T-helper 22 cell (primary cell): Measurements from ENCODE around the gene WTAP.
"Not testable (repeated sequence)": the region's sequence is repeated elsewhere in the genome, so short reads cannot be mapped to it uniquely, and the experiment has no call there.

ENCODE experiments used
- DNase-seq: peaks from one replicate; pipeline ENCODE4 v3.0.0-alpha.2; 2020; ENCODE audit warnings: low read depth

Gene WTAP

GRCh38 chr6:159761873-159762680 lies 34.8 kb downstream of the WTAP start, which contains the start of gene ACAT2:
TSS of gene ACAT2 (plus strand) at chr6:159762045. CDS start at chr6:159762088, 43 bp downstream.
- DNase-seq: peak; percentile 91

GRCh38 chr6:159762681-159763293 lies 35.5 kb downstream of the WTAP start:
- peak; percentile 14 for DNase-seq

GRCh38 chr6:159766906-159767305 lies 39.6 kb downstream of the WTAP start:
- DNase-seq: no peak

- DNase-seq: no peak
Observed at GRCh38 chr6:159769470-159769869, 42.2 kb downstream of the WTAP start.

- DNase-seq: no peak
Observed at GRCh38 chr6:159772196-159772595, 44.9 kb downstream of the WTAP start.

- no peak for DNase-seq
Observed at GRCh38 chr6:159777240-159777904, 50.1 kb downstream of the WTAP start.

- DNase-seq: no peak
Observed at GRCh38 chr6:159778131-159778530, 50.8 kb downstream of the WTAP start.

- DNase-seq: no peak
Observed at GRCh38 chr6:159778542-159779103, 51.3 kb downstream of the WTAP start.

- DNase-seq: no peak
Observed at GRCh38 chr6:159788276-159788675, 61.0 kb downstream of the WTAP start.

- DNase-seq: peak; percentile 9
Observed at GRCh38 chr6:159788753-159789376, 61.6 kb downstream of the WTAP start.

- peak; percentile 99 for DNase-seq
Observed at GRCh38 chr6:159789377-159790148, 62.3 kb downstream of the WTAP start, which contains the start of gene TCP1. TSS of gene TCP1 (minus strand) at chr6:159789602. CDS start at chr6:159789468, 134 bp downstream.

GRCh38 chr6:159790149-159790955 lies 63.0 kb downstream of the WTAP start, which contains the start of gene MRPL18:
TSS of gene MRPL18 (plus strand) at chr6:159790467. CDS start at chr6:159790588, 121 bp downstream.
- DNase-seq: peak; percentile 88

GRCh38 chr6:159790956-159791598 lies 63.8 kb downstream of the WTAP start:
- no peak for DNase-seq

- DNase-seq: not testable (repeated sequence)
Observed at GRCh38 chr6:159794976-159795375, 67.7 kb downstream of the WTAP start.

- no peak for DNase-seq
Observed at GRCh38 chr6:159797554-159797953, 70.2 kb downstream of the WTAP start.

- DNase-seq: no peak
Observed at GRCh38 chr6:159800141-159800865, 73.0 kb downstream of the WTAP start, which contains the start of gene PNLDC1. TSS of gene PNLDC1 (plus strand) at chr6:159800276. CDS start at chr6:159800308, 32 bp downstream.

GRCh38 chr6:159801935-159802334 lies 74.6 kb downstream of the WTAP start:
- DNase-seq: no peak

- DNase-seq: no peak
Observed at GRCh38 chr6:159804504-159804903, 77.2 kb downstream of the WTAP start.
